HFF-Myc (cell line): ENCODE data around the gene ANXA7.
A peak's percentile ranks its signal among the peaks of the same experiment; 100 is the strongest.
"Not testable (repeated sequence)": the region's sequence is repeated elsewhere in the genome, so short reads cannot be mapped to it uniquely, and the experiment has no call there.

Experiments used
- DNase-seq: peaks from one replicate; pipeline ENCODE4 v3.0.0-alpha.2; 2011; ENCODE audit warnings: low read depth; ENCODE audit errors: extremely low read depth
- H3K4me3 ChIP-seq: replicated peaks from 2 replicates; pipeline ENCODE4 v1.5.1; 2011; ENCODE audit warnings: low read depth, mild to moderate bottlenecking, control low read depth, low read length
- CTCF ChIP-seq: IDR thresholded peaks from 2 replicates; pipeline ENCODE4 v1.5.1; 2012; ENCODE audit warnings: mild to moderate bottlenecking, low read depth, low read length, control low read depth; ENCODE audit errors: missing control alignments

The ANXA7 gene

GRCh38 chr10:73399063-73399462 lies 14.8 kb downstream of the ANXA7 start:
- no peak for TF ChIP-seq CTCF
- no peak overlapping the region for H3K4me3 ChIP-seq
- DNase-seq, result no peak

GRCh38 chr10:73398024-73398423 lies 15.8 kb downstream of the ANXA7 start:
- no peak for DNase-seq

GRCh38 chr10:73394325-73394724 lies 19.5 kb downstream of the ANXA7 start:
- H3K4me3 ChIP-seq, DNase-seq: not testable (repeated sequence)

More at GRCh38 chr10:73398024-73398423, 15.8 kb downstream of the ANXA7 start:
- no peak overlapping the region for H3K4me3 ChIP-seq
- TF ChIP-seq CTCF, result peak; percentile 28

GRCh38 chr10:73388228-73388627 lies 25.6 kb downstream of the ANXA7 start:
- no peak overlapping the region for H3K4me3 ChIP-seq
- no peak for TF ChIP-seq CTCF
- no peak for DNase-seq

GRCh38 chr10:73386583-73386982 lies 27.3 kb downstream of the ANXA7 start:
- no peak for DNase-seq
- no peak overlapping the region for H3K4me3 ChIP-seq
- no peak for TF ChIP-seq CTCF

- no peak for DNase-seq
- no peak overlapping the region for H3K4me3 ChIP-seq
- no peak for TF ChIP-seq CTCF
Measured at GRCh38 chr10:73379064-73379748, 34.7 kb downstream of the ANXA7 start.

GRCh38 chr10:73376679-73377078 lies 37.2 kb downstream of the ANXA7 start:
- H3K4me3 ChIP-seq, result no peak overlapping the region
- TF ChIP-seq CTCF, result no peak
- DNase-seq, result no peak
